DOHH2 (cell line): ENCODE results near the gene RUNX2.

Experiments used
- H3F3A ChIP-seq: fragments of 200-600 bp; sonication (generic), shearing (Covaris generic); 2 replicates; pipeline ENCODE4 v1.6.0; 2016; ENCODE audit warnings: antibody characterized with exemption, mild to moderate bottlenecking; ENCODE audit not compliant: control insufficient read depth, insufficient read depth
- H3K27ac ChIP-seq: fragments of 200-600 bp; sonication (generic); 2 replicates; pipeline ENCODE4 v1.5.1; 2014; ENCODE audit warnings: low read depth, mild to moderate bottlenecking, low read length, moderate library complexity
- H3K27me3 ChIP-seq: fragments of 200-600 bp; sonication (generic); 2 replicates; pipeline ENCODE4 v1.6.1; 2014; ENCODE audit warnings: mild to moderate bottlenecking, low read length, mixed read lengths; ENCODE audit not compliant: control insufficient read depth
- H3K36me3 ChIP-seq: fragments of 200-600 bp; sonication (generic); 2 replicates; pipeline ENCODE4 v1.6.1; 2014; ENCODE audit warnings: mild to moderate bottlenecking, low read length, moderate library complexity, mixed read lengths; ENCODE audit not compliant: control insufficient read depth
- H3K4me1 ChIP-seq: fragments of 200-600 bp; sonication (generic); 2 replicates; pipeline ENCODE4 v1.6.1; 2014; ENCODE audit warnings: mild to moderate bottlenecking, low read length, mixed read lengths; ENCODE audit not compliant: control insufficient read depth
- H3K4me2 ChIP-seq: fragments of 200-600 bp; sonication (generic); 2 replicates; pipeline ENCODE4 v1.6.0; 2014; ENCODE audit warnings: mild to moderate bottlenecking, low read length, moderate library complexity
- H3K4me3 ChIP-seq: fragments of 200-600 bp; sonication (generic); 2 replicates; pipeline ENCODE4 v1.5.1; 2014; ENCODE audit warnings: mild to moderate bottlenecking, low read length, mixed read lengths
- H3K79me2 ChIP-seq: fragments of 200-600 bp; sonication (generic); 2 replicates; pipeline ENCODE4 v1.6.1; 2014; ENCODE audit warnings: mild to moderate bottlenecking, low read length, mixed read lengths; ENCODE audit not compliant: control insufficient read depth
- H3K9me2 ChIP-seq: fragments of 200-600 bp; sonication (generic); replicated peaks from 2 replicates; pipeline ENCODE4 v1.6.1; 2014; ENCODE audit warnings: mild to moderate bottlenecking, low read length, mixed read lengths; ENCODE audit not compliant: control insufficient read depth
- H3K9me3 ChIP-seq: fragments of 200-600 bp; sonication (generic); 2 replicates; pipeline ENCODE4 v1.6.1; 2014; ENCODE audit warnings: antibody characterized with exemption, low read length, mixed read lengths; ENCODE audit not compliant: control insufficient read depth, insufficient read depth
- H4K20me1 ChIP-seq: fragments of 200-600 bp; sonication (generic); 2 replicates; pipeline ENCODE4 v1.6.0; 2014; ENCODE audit warnings: low read depth, mild to moderate bottlenecking, antibody characterized with exemption, low read length, moderate library complexity; ENCODE audit not compliant: control insufficient read depth, insufficient read depth
- CTCF ChIP-seq: fragments of 200-600 bp; sonication (generic); IDR thresholded peaks from one replicate; pipeline ENCODE4 v1.5.1; 2014; ENCODE audit warnings: antibody characterized with exemption, mild to moderate bottlenecking, low read depth, low read length; ENCODE audit not compliant: poor library complexity, severe bottlenecking
- EZH2phosphoT487 ChIP-seq: fragments of 200-600 bp; sonication (generic); IDR thresholded peaks from 2 replicates; pipeline ENCODE4 v1.6.1; 2017; ENCODE audit warnings: borderline replicate concordance, mild to moderate bottlenecking, antibody characterized with exemption, low read length, moderate library complexity, mixed read lengths

RUNX2 gene

DNA sequence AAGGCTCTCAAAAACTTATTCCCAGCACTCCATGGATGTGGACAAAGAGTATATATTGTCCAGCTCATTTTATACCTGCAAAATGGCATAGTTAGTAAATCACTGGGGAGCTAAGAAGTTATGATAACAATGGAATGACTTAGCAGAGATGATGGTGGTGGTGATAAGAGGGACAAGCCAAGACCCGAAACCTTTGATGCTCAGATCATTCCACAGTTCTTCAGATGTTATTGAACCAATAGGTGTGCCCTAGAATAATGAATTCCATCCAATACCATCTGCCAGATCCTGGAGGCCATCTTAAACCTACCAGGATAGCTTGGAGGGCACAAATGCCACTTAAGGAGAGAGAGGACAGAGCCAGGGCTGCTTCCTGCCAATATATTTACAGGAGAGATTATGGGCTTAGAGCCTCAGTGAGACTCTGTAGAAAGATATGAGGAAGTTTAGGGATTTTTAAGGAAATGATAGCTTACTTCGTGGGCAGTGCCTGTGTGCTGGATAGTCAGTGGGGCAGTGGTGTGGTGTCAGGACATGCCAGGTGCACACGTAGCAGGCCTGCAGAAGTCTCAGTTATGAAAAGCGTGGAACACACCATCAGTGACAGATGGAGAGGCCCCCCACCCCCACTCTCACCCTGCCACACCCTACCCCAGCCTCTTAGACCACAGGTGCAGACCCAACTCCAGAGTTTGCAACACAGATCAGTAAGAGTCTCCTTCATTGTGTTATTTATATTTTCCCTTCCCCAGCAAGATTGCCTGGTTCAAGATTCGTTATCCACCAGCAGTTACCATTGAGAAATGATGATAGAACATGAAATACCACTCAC is 259.3 kb downstream of the RUNX2 start:
- no peaks in the 10 kb centered on the region for H3K9me2 ChIP-seq
- no peak overlapping the region for H3K27ac ChIP-seq
- no peak overlapping the region for H3K4me3 ChIP-seq
- TF ChIP-seq EZH2phosphoT487 (no peak), CTCF (no peak)
- no peaks in the 10 kb centered on the region for H3K9me3 ChIP-seq
- H3K36me3 ChIP-seq = no peaks in the 10 kb centered on the region
- no peaks in the 10 kb centered on the region for H3K79me2 ChIP-seq
- no peak overlapping the region for H3K4me2 ChIP-seq
- no peaks in the 10 kb centered on the region for H3F3A ChIP-seq
- H3K4me1 ChIP-seq = no peaks in the 10 kb centered on the region
- H4K20me1 ChIP-seq = no peaks in the 10 kb centered on the region
- no peaks in the 10 kb centered on the region for H3K27me3 ChIP-seq

- H3F3A ChIP-seq = no peaks in the 10 kb centered on the region
- H3K79me2 ChIP-seq = no peaks in the 10 kb centered on the region
- H3K27me3 ChIP-seq = no peaks in the 10 kb centered on the region
- H3K4me3 ChIP-seq = no peak overlapping the region
- no peak overlapping the region for H3K4me2 ChIP-seq
- no peaks in the 10 kb centered on the region for H3K9me2 ChIP-seq
- TF ChIP-seq CTCF (no peak), EZH2phosphoT487 (no peak)
- no peak overlapping the region for H3K27ac ChIP-seq
- H4K20me1 ChIP-seq = no peaks in the 10 kb centered on the region
- H3K36me3 ChIP-seq = no peaks in the 10 kb centered on the region
- no peaks in the 10 kb centered on the region for H3K9me3 ChIP-seq
- H3K4me1 ChIP-seq = no peaks in the 10 kb centered on the region
Measured at GRCh38 chr6:45589367-45589766, 261.2 kb downstream of the RUNX2 start.

DNA sequence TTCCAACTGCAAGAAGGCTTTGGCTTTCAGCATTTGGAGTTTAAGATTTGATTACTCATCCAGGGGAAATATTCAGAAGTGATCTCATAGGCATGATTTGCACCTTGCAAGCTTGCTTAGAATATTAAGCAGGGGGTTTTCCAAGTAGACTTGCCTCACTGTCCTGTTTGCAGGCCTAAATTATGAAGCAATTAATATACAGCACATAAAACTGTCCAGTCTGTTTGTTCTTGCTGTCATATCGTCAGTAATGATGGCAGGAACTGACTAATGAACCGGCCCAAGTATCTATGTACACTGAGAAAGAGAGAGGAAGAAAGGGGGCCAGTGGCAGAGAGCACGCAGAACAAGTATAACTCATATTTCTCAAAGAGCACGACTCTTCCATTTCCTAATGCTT is 262.1 kb downstream of the RUNX2 start:
- TF ChIP-seq CTCF (no peak), EZH2phosphoT487 (no peak)
- Histone ChIP-seq H3K9me2 (no peaks in the 10 kb centered on the region), H4K20me1 (no peaks in the 10 kb centered on the region), H3K4me3 (no peak overlapping the region), H3K27me3 (no peaks in the 10 kb centered on the region), H3K79me2 (no peaks in the 10 kb centered on the region), H3F3A (no peaks in the 10 kb centered on the region), H3K27ac (no peak overlapping the region), H3K4me1 (no peaks in the 10 kb centered on the region), H3K4me2 (no peak overlapping the region), H3K36me3 (no peaks in the 10 kb centered on the region), H3K9me3 (no peaks in the 10 kb centered on the region)
